C4-2B (cell line): Measurements from ENCODE around the gene HSD17B4.

Experiments
- CTCF ChIP-seq: fragments of 450-650 bp; conservative IDR thresholded peaks from 2 replicates; pipeline ENCODE4 v1.5.1; 2017; ENCODE audit warnings: mild to moderate bottlenecking
- ZFX ChIP-seq: fragments of 450-650 bp; IDR thresholded peaks from 2 replicates; pipeline ENCODE4 v1.6.1; 2017

- TF ChIP-seq CTCF (no peak), ZFX (no peak)
These were observed 16.0 kb downstream of the HSD17B4 start for GRCh38 chr5:119468286-119468685.
